HCT116 (cell line): ENCODE measurements around the gene SCARF2. TPM values are rescaled to one million over a fixed set of nuclear protein-coding genes. Genes with fewer than 3 reads are reported as not detected.

Source experiments
- ATAC-seq: fragments of 200-7000 bp; cut with Tn5 transposase; 2 replicates; pipeline ENCODE4 v1.9.1; 2020; ENCODE audit warnings: mild to moderate bottlenecking, moderate library complexity
- BruUV-seq: library from RNA; stranded (reverse); fragments of 400-500 nt; replicated peaks from 2 replicates; lab custom pipeline; 2021; lab: Mats Ljungman, UMichigan
- CTCF ChIA-PET: fragments of 300-600 bp; sonication (Branson Sonifier 250); formaldehyde crosslinking; loops from one replicate; lab custom pipeline; 2021; ENCODE audit warnings: antibody characterized with exemption; lab: Charles Lee
- POLR2A ChIA-PET: fragments of 300-600, 350-600 bp; sonication (Branson Sonifier 250); formaldehyde crosslinking; loops from one replicate; lab custom pipeline; 2021; ENCODE audit warnings: antibody characterized with exemption; lab: Charles Lee
- RAD21 ChIA-PET, 2 experiments: fragments of 300-600 bp; sonication (Branson Sonifier 250); formaldehyde crosslinking; loops; one replicate each; lab custom pipeline; 2023; ENCODE audit warnings: low total read pairs in 2 of 2; ENCODE audit not compliant: uncharacterized antibody in 2 of 2, unreplicated experiment in 2 of 2, low non-redundant PET in 1 of 2; lab: Charles Lee
- DNase-seq: peaks from one replicate; pipeline ENCODE4 v3.0.0-alpha.2; 2010; ENCODE audit warnings: low read depth, low spot score
- H2AFZ ChIP-seq: fragments of 200-600 bp; shearing (Covaris generic), sonication (generic); 2 replicates; pipeline ENCODE4 v1.6.1; 2017; ENCODE audit warnings: low read depth, mixed run types, mixed read lengths, antibody characterized with exemption, low read length; ENCODE audit not compliant: poor library complexity, severe bottlenecking
- H3K27ac ChIP-seq: 2 replicates; pipeline ENCODE4 v1.5.1; 2012; ENCODE audit warnings: low read depth, low read length
- H3K27me3 ChIP-seq: fragments of 200-600 bp; sonication (generic); 2 replicates; pipeline ENCODE4 v1.6.1; 2016; ENCODE audit warnings: mixed run types, low read length, mixed read lengths; ENCODE audit not compliant: insufficient read depth
- H3K36me3 ChIP-seq, 2 experiments: fragments of 200-500 bp in 1 of 2; fragments of 200-600 bp in 1 of 2; sonication (Bioruptor generic) in 1 of 2; sonication (generic) in 1 of 2; 2 replicates each; pipeline versions ENCODE4 v1.5.1 to v1.6.1; 2014 to 2016; ENCODE audit warnings: low read length in 2 of 2, inconsistent platforms in 1 of 2, mixed read lengths in 1 of 2, mixed run types in 1 of 2; ENCODE audit not compliant: insufficient read depth in 2 of 2, control insufficient read depth in 1 of 2
- H3K4me1 ChIP-seq, 2 experiments: fragments of 200-600 bp in 1 of 2; sonication (generic) in 1 of 2; 2 replicates each; pipeline versions ENCODE4 v1.5.1 to v1.6.1; 2012 to 2017; ENCODE audit warnings: low read length in 2 of 2, inconsistent platforms in 1 of 2, mild to moderate bottlenecking in 1 of 2, mixed read lengths in 1 of 2, mixed run types in 1 of 2, moderate library complexity in 1 of 2; ENCODE audit not compliant: insufficient read depth in 2 of 2, control insufficient read depth in 1 of 2
- H3K4me2 ChIP-seq: fragments of 200-600 bp; sonication (generic); 2 replicates; pipeline ENCODE4 v1.6.1; 2017; ENCODE audit warnings: mixed run types, low read length, mixed read lengths
- H3K4me3 ChIP-seq, 2 experiments: fragments of 200-600 bp in 1 of 2; sonication (generic) in 1 of 2; replicated peaks in 1 of 2; 2 replicates each; pipeline ENCODE4 v1.5.1; 2011 to 2016; ENCODE audit warnings: low read length in 2 of 2, control low read depth in 1 of 2, low read depth in 1 of 2, mild to moderate bottlenecking in 1 of 2, mixed read lengths in 1 of 2, mixed run types in 1 of 2
- H3K79me2 ChIP-seq: fragments of 200-600 bp; sonication (generic); 2 replicates; pipeline ENCODE4 v1.6.1; 2017; ENCODE audit warnings: mild to moderate bottlenecking, mixed run types, low read length, moderate library complexity, mixed read lengths; ENCODE audit not compliant: insufficient read depth
- H3K9ac ChIP-seq: fragments of 200-600 bp; sonication (generic); 2 replicates; pipeline ENCODE4 v1.6.1; 2016; ENCODE audit warnings: low read length, mixed read lengths
- H3K9me2 ChIP-seq: fragments of 200-600 bp; sonication (generic), shearing (Covaris generic); 2 replicates; pipeline ENCODE4 v1.6.1; 2017; ENCODE audit warnings: mixed run types, mild to moderate bottlenecking, moderate library complexity; ENCODE audit not compliant: insufficient read depth
- H3K9me3 ChIP-seq, 2 experiments: fragments of 200-500 bp in 1 of 2; fragments of 200-600 bp in 1 of 2; sonication (Bioruptor generic) in 1 of 2; sonication (generic) in 1 of 2; 2 replicates each; pipeline ENCODE4 v1.6.1; 2014 to 2017; ENCODE audit warnings: low read length in 2 of 2, mixed read lengths in 2 of 2, inconsistent platforms in 1 of 2, low read depth in 1 of 2, mild to moderate bottlenecking in 1 of 2, mixed run types in 1 of 2, moderate library complexity in 1 of 2; ENCODE audit not compliant: control insufficient read depth in 1 of 2, insufficient read depth in 1 of 2
- H4K20me1 ChIP-seq: fragments of 200-600 bp; sonication (generic), shearing (Covaris generic); 2 replicates; pipeline ENCODE4 v1.6.1; 2017; ENCODE audit warnings: mixed run types, mild to moderate bottlenecking, moderate library complexity; ENCODE audit not compliant: insufficient read depth
- ATF3 ChIP-seq: IDR thresholded peaks from 2 replicates; pipeline ENCODE4 v1.6.1; 2012
- CBX3 ChIP-seq: IDR thresholded peaks from 2 replicates; pipeline ENCODE4 v1.6.1; 2012; ENCODE audit warnings: low read depth
- CEBPB ChIP-seq: IDR thresholded peaks from 2 replicates; pipeline ENCODE4 v1.6.1; 2012; ENCODE audit warnings: low read depth
- CTCF ChIP-seq, 3 experiments: fragments of 200-600 bp in 1 of 3; sonication (generic) in 1 of 3; IDR thresholded peaks in 2 of 3; conservative IDR thresholded peaks in 1 of 3; 2 replicates each; pipeline ENCODE4 v1.5.1; 2012 to 2017; ENCODE audit warnings: low read depth in 2 of 3, low read length in 2 of 3, antibody characterized with exemption in 1 of 3, borderline replicate concordance in 1 of 3, control low read depth in 1 of 3, mild to moderate bottlenecking in 1 of 3, mixed read lengths in 1 of 3, mixed run types in 1 of 3, moderate library complexity in 1 of 3; ENCODE audit not compliant: insufficient read depth in 1 of 3
- EGR1 ChIP-seq: IDR thresholded peaks from 2 replicates; pipeline ENCODE4 v1.6.1; 2012; ENCODE audit warnings: low read depth
- ELF1 ChIP-seq: IDR thresholded peaks from 2 replicates; pipeline ENCODE4 v1.6.1; 2012; ENCODE audit warnings: low read depth, borderline replicate concordance
- EZH2 ChIP-seq: fragments of 200-600 bp; sonication (generic); IDR thresholded peaks from 2 replicates; pipeline ENCODE4 v1.6.1; 2017; ENCODE audit warnings: antibody characterized with exemption, mixed run types
- EZH2phosphoT487 ChIP-seq: fragments of 200-600 bp; IDR thresholded peaks from 2 replicates; pipeline ENCODE4 v1.6.1; 2018; ENCODE audit warnings: antibody characterized with exemption, borderline replicate concordance
- FOSL1 ChIP-seq: IDR thresholded peaks from 2 replicates; pipeline ENCODE4 v1.6.1; 2012; ENCODE audit warnings: low read depth
- JUND ChIP-seq: IDR thresholded peaks from 2 replicates; pipeline ENCODE4 v1.6.1; 2012
- MAX ChIP-seq: IDR thresholded peaks from 2 replicates; pipeline ENCODE4 v1.6.1; 2012
- POLR2A ChIP-seq: IDR thresholded peaks from 2 replicates; pipeline ENCODE4 v1.7.0; 2011; ENCODE audit warnings: borderline replicate concordance; ENCODE audit not compliant: insufficient read depth, insufficient read length; ENCODE audit errors: extremely low read depth
- POLR2AphosphoS5 ChIP-seq: IDR thresholded peaks from 2 replicates; pipeline ENCODE4 v1.6.1; 2011; ENCODE audit warnings: mild to moderate bottlenecking, low read depth, low read length, moderate library complexity
- RAD21 ChIP-seq: IDR thresholded peaks from 2 replicates; pipeline ENCODE4 v1.6.1; 2012; ENCODE audit warnings: low read depth, mild to moderate bottlenecking
- REST ChIP-seq: IDR thresholded peaks from 2 replicates; pipeline ENCODE4 v1.6.1; 2012; ENCODE audit warnings: low read depth
- SP1 ChIP-seq: IDR thresholded peaks from 2 replicates; pipeline ENCODE4 v1.6.1; 2012; ENCODE audit warnings: low read depth
- SRF ChIP-seq: IDR thresholded peaks from 2 replicates; pipeline ENCODE4 v1.6.1; 2012; ENCODE audit warnings: low read depth
- YY1 ChIP-seq: IDR thresholded peaks from 2 replicates; pipeline ENCODE4 v1.6.1; 2011; ENCODE audit warnings: low read length, low read depth, moderate library complexity, mild to moderate bottlenecking; ENCODE audit not compliant: insufficient replicate concordance; ENCODE audit errors: extremely low read depth
- ZBTB33 ChIP-seq: IDR thresholded peaks from 2 replicates; pipeline ENCODE4 v1.6.1; 2011; ENCODE audit warnings: mild to moderate bottlenecking, low read length, moderate library complexity; ENCODE audit not compliant: insufficient replicate concordance; ENCODE audit errors: extremely low read depth
- ZFX ChIP-seq: fragments of 450-650 bp; IDR thresholded peaks from 2 replicates; pipeline ENCODE4 v1.6.1; 2017
- intact Hi-C: fragments of 100-400 bp; cut with micrococcal nuclease; formaldehyde crosslinking; loops from 2 replicates; pipeline ENCODE4 v1.10.0; 2022
- total RNA-seq: library from RNA; stranded (reverse); gene quantifications from one replicate; pipeline ENCODE4 v1.2.1, GENCODE V29; 2021; ENCODE audit not compliant: unreplicated experiment

SCARF2 gene
- total RNA-seq, 1 experiment from 2014 or later = 2.5 TPM

GRCh38 chr22:20424932-20425565 lies 12.6 kb downstream of the SCARF2 start:
- intact Hi-C loops = no loop called here
- BruUV-seq = no TSS peak
- Histone ChIP-seq H3K9me3 (no peaks in the 10 kb centered on the region), H3K27ac (no peak overlapping the region), H3K9me2 (no peaks in the 10 kb centered on the region), H3K4me3 (no peak overlapping the region), H3K79me2 (no peaks in the 10 kb centered on the region), H3K9ac (no peak overlapping the region), H4K20me1 (no peaks in the 10 kb centered on the region), H3K27me3 (no peaks in the 10 kb centered on the region), H3K4me1 (peaks cover 8 to 19% of the 10 kb centered on the region in 2 experiments), H3K4me2 (no peak overlapping the region), H2AFZ (no peak overlapping the region), H3K36me3 (no peaks in the 10 kb centered on the region)
- CTCF ChIA-PET = no interaction called here
- POLR2A ChIA-PET = no interaction called here
- no peak for DNase-seq
- TF ChIP-seq EZH2 (no peak), ZFX (no peak), MAX (no peak), SRF (no peak), EGR1 (no peak), RAD21 (no peak), CBX3 (no peak), EZH2phosphoT487 (no peak), ZBTB33 (no peak), POLR2A (no peak), REST (no peak), JUND (no peak), SP1 (no peak), ELF1 (no peak), POLR2AphosphoS5 (no peak), YY1 (no peak), CTCF (IDR thresholded peaks at IDR 0.05 in 2 of 3, conservative IDR thresholded peaks at IDR 0.05 in 1 of 3; ENCODE audit: borderline replicate concordance in 1 of 3, insufficient read depth in 1 of 3, low read depth in 2 of 3, low read length in 2 of 3) (no peak), FOSL1 (no peak), CEBPB (no peak), ATF3 (no peak)
- RAD21 ChIA-PET = no interaction called here
- ATAC-seq = peak; percentile 13; the same call in 1 of the 2 replicates
